NB4 (cell line): ENCODE results near the gene ABTB2.

Source experiments
- DNase-seq: peaks from one replicate; pipeline ENCODE4 v3.0.0; 2010; ENCODE audit warnings: low read depth
- H3K4me3 ChIP-seq: one replicate; pipeline ENCODE4 v1.5.1; 2011; ENCODE audit warnings: mild to moderate bottlenecking, low read depth, low read length, moderate library complexity
- CTCF ChIP-seq: IDR thresholded peaks from one replicate; pipeline ENCODE4 v1.5.1; 2012; ENCODE audit warnings: low read depth, low read length
- MYC ChIP-seq: IDR thresholded peaks from 2 replicates; pipeline ENCODE4 v1.6.1; 2011; ENCODE audit warnings: low read depth, low read length
- POLR2A ChIP-seq: IDR thresholded peaks from 2 replicates; pipeline ENCODE4 v1.6.1; 2011; ENCODE audit warnings: mild to moderate bottlenecking; ENCODE audit not compliant: insufficient read length; ENCODE audit errors: extremely low read depth
- TF ChIP-seq, protein P1 (sequence below): IDR thresholded peaks from 2 replicates; pipeline ENCODE4 v1.6.1; 2011; ENCODE audit warnings: low read depth, low read length

ABTB2 gene

DNA sequence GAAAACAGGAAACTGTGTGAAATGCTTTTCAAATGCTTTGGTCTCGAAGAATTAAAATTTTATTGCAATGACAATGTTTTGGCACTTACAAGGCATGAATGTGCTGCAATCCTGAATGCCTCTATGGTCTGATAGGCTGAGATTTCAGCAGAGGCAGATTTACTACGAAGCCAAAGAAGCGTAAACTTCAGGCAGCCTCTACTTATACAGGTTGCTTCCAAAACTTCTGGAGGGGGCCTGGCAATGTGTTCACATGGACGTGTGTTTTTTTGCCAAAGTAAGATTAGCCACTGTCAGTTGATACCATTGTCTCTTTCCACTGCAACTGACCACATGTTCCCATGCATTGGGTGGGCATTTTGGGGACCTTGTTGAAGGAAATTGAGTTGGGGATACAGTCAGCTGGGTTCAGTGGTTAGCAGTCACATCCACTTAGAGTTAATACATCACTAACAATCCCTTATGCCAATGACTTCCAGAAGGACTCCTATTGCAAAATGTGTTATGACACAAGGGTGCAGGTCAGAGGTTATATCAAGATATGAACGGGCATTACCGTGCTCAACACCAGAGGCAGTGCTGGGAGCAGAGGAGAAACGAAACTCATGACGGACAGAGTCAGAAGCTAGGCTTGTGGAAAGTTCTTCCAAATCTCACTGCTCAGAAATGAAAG, 48.8 kb downstream of the ABTB2 start:
- no peak overlapping the region for H3K4me3 ChIP-seq
- DNase-seq = peak; percentile 60
- TF ChIP-seq MYC (peak; percentile 9; the same call in 1 of the 2 replicates), CTCF (no peak), POLR2A (no peak)
- TF ChIP-seq, protein P1, sequence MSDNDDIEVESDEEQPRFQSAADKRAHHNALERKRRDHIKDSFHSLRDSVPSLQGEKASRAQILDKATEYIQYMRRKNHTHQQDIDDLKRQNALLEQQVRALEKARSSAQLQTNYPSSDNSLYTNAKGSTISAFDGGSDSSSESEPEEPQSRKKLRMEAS = no peak

- DNase-seq = no peak
- H3K4me3 ChIP-seq = no peak overlapping the region
- no peak for TF ChIP-seq MYC
- TF ChIP-seq, protein P1 = no peak
- TF ChIP-seq CTCF = no peak
- no peak for TF ChIP-seq POLR2A
These were observed 49.5 kb downstream of the ABTB2 start for GRCh38 chr11:34308049-34308912.

DNA sequence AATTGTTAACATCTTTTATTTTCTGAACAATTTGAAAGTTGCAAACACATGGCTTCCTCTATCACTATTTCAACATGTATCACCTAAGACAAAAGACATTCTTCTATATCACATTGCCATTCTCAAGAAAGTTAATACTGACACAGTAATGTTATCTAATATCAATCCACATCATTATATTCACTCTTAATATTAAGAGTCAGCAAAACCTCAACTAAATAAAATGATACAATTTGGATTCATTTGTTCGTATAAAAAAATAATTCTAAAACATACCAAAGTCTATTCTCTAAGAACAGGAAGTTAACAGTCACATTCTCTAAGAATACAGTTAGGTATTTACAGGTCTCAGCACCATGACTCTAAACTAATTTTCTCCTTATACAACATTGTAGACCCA, 52.0 kb downstream of the ABTB2 start:
- no peak for TF ChIP-seq CTCF
- TF ChIP-seq, protein P1 = no peak
- TF ChIP-seq MYC = no peak
- TF ChIP-seq POLR2A = no peak
- H3K4me3 ChIP-seq = no peak overlapping the region
- no peak for DNase-seq

DNA sequence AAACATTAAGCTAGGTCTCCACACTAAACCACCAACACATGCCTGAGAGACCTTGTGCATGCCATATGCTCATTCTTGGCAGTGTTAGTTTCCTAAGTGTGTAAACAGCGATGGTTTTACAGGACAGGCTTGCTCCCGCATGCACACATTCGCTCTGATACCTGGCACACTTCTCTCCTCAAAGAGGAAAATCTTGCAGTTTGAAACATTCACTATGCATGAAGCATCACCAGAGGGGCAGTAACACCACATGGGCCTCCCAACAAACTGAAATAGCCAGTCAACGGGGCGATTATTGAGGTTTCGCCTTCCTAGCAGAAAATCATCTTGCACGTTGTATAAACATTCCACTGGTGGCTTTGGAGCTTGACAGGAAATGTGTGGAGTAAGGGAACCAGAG, 52.6 kb downstream of the ABTB2 start:
- TF ChIP-seq MYC (no peak), CTCF (no peak), POLR2A (no peak)
- TF ChIP-seq, protein P1 = no peak
- H3K4me3 ChIP-seq = no peak overlapping the region
- DNase-seq = no peak

DNA sequence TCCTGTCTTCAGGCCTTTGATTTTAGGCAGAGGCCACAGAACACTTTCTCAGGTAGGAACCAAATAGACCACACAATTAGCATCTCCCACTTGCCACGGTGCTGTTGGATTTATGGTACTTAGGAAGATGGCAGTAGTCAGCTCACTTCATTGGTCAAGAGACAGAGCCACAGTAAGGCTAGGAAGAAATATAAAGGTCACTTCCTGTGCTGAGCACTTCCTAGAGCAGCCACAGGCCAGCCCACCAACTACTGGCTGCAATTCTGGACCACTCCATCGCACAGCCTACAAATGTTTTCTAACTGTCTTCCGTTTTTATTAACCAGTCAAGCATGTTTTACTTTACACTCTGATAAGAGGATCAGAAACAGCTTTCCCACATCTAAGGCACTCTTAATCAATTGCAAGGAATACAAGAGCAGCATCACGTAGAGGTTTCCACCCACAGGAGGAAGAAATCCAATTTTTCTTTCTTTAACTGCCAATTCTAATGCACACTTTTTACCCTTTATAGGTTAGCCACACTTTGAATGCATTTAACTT, 54.7 kb downstream of the ABTB2 start:
- DNase-seq = peak; percentile 21
- TF ChIP-seq CTCF (no peak), MYC (no peak), POLR2A (no peak)
- TF ChIP-seq, protein P1 = no peak
- H3K4me3 ChIP-seq = no peak overlapping the region
